Psoas muscle (tissue), 8 donors: ENCODE data around the gene IBA57. TPM values are rescaled to one million over a fixed set of nuclear protein-coding genes. Genes with fewer than 3 reads are reported as not detected.

Experiments used
- ATAC-seq, 4 donors: fragments of 200-7000 bp; cut with Tn5 transposase; one replicate each; pipeline ENCODE4 v1.9.1; 2020; ENCODE audit warnings: moderate library complexity in 3 of 4, mild to moderate bottlenecking in 2 of 4
- DNase-seq, 2 donors: peaks; one replicate each; pipeline ENCODE4 v3.0.0-alpha.2; 2020
- H3K27ac ChIP-seq: fragments of 200-600 bp; one replicate; pipeline ENCODE4 v1.8.0; 2022
- H3K27me3 ChIP-seq, 3 donors: fragments of 200-600 bp in 1 of 3; one replicate each; pipeline versions ENCODE4 v1.6.1 to v1.8.0; 2013 to 2022; ENCODE audit warnings: low read length in 2 of 3, mild to moderate bottlenecking in 2 of 3, moderate library complexity in 1 of 3; ENCODE audit not compliant: insufficient read depth in 3 of 3
- H3K36me3 ChIP-seq, 2 donors: fragments of 200-600 bp in 1 of 2; one replicate each; pipeline versions ENCODE4 v1.6.1 to v1.8.0; 2013 to 2022; ENCODE audit warnings: low read depth in 1 of 2, mild to moderate bottlenecking in 1 of 2, moderate library complexity in 1 of 2; ENCODE audit not compliant: insufficient read depth in 1 of 2
- H3K4me1 ChIP-seq: fragments of 200-600 bp; one replicate; pipeline ENCODE4 v1.8.0; 2022
- H3K4me3 ChIP-seq: fragments of 200-600 bp; one replicate; pipeline ENCODE4 v1.8.0; 2022; ENCODE audit warnings: mild to moderate bottlenecking
- H3K9me3 ChIP-seq: fragments of 200-600 bp; one replicate; pipeline ENCODE4 v1.8.0; 2022
- CTCF ChIP-seq: fragments of 200-600 bp; IDR thresholded peaks from one replicate; pipeline ENCODE4 v1.8.0; 2022; ENCODE audit warnings: antibody characterized with exemption
- WGBS, 3 donors: extraction: QIAGEN DNeasy Blood & Tissue Kit; methylation state at CpG; one replicate each; pipeline versions ENCODE4 v1.1.6 to v1.1.7; 2013; 5-methylcytosine and 5-hydroxymethylcytosine counted together
- intact Hi-C, 2 donors: fragments of 100-400 bp; cut with DNase I; formaldehyde crosslinking; loops; one replicate each; pipeline versions ENCODE4 v1.11.0 to v1.14.2; 2022
- polyA plus RNA-seq, 3 donors: library from polyadenylated mRNA; stranded (reverse); fragments of 200-250 nt; gene quantifications; one replicate each; pipeline ENCODE4 v1.2.3, GENCODE V29; 2013
- total RNA-seq, 4 donors: library from RNA; stranded (reverse); fragmentation: NEBNext Ultra II Directional in 2 of 4; extraction: Animal tissue kit (Norgen Biotek cat#: 25700) in 2 of 4; gene quantifications; one replicate each; pipeline versions ENCODE4 v1.2.1 to v1.2.4, GENCODE V29; 2021 to 2023
- donor health status: healthy with polysubstance abuse.
- donor health status: DM: no; HTN: no; CAD: no; lungs with moderate emphysema.
- donor health status: Bipolar disorder and iron deficiency.
- donor health status: healthy.
- donor health status: DM: yes; HTN: yes; CAD: no.
- donor health status: DM: no; HTN: no; CAD: no.
- donor health status: DM: no; HTN: no; CAD: no.
- donor health status: DM: yes; HTN: yes; CAD: no.

IBA57 gene
- total and polyA plus RNA-seq, 7 donors = 7.7 to 26.2 (median 15.1) TPM

DNA sequence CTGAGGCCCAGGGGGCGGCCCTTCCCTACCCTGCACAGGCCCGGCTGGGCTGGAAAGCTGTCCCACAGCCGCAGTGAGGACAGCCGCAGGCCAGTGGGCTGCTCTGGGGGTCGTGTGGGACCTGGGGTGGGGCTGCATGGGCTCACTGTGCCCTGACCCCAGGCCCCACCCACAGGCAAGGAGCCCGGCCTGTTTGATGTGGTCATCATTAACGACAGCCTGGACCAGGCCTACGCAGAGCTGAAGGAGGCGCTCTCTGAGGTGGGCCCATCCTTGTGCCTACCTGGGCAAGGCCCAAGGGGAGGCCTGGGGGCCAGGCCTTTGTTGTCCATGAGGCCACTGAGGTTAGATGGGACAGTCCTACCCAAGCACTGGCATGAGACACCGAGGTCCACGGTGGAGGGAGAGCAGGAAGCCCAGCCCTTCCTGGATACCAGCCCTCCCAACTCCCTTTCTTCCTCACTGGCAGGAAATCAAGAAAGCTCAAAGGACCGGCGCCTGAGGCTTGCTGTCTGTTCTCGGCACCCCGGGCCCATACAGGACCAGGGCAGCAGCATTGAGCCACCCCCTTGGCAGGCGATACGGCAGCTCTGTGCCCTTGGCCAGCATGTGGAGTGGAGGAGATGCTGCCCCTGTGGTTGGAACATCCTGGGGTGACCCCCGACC lies 17.3 kb upstream of the IBA57 start:
- 57 to 63% (median 62%) methylated on average over 18 of the region's 18 CpGs for WGBS, 3 donors
- H3K4me3 ChIP-seq = no peak overlapping the region
- peak overlapping the region; percentile 38 for H3K27ac ChIP-seq
- TF ChIP-seq CTCF = no peak
- no peak for ATAC-seq
- H3K27me3 ChIP-seq = no peaks in the 10 kb centered on the region
- intact Hi-C loops = no loop called here
- no peaks in the 10 kb centered on the region for H3K9me3 ChIP-seq
- peaks cover 7 to 41% of the 10 kb centered on the region in 2 donors for H3K36me3 ChIP-seq
- peaks cover 4% of the 10 kb centered on the region for H3K4me1 ChIP-seq
- DNase-seq = peak in 1 of 2 donors; percentile 45

GRCh38 chr1:228148935-228149405 lies 16.6 kb upstream of the IBA57 start:
- peak in 1 of 2 donors; percentile 46 for DNase-seq
- H3K9me3 ChIP-seq = no peaks in the 10 kb centered on the region
- no peak overlapping the region for H3K4me3 ChIP-seq
- 69 to 76% (median 75%) methylated on average over 8 of the region's 8 CpGs for WGBS, 3 donors
- intact Hi-C loops = no loop called here
- H3K27ac ChIP-seq = peak overlapping the region; percentile 38
- peaks cover 7 to 41% of the 10 kb centered on the region in 2 donors for H3K36me3 ChIP-seq
- TF ChIP-seq CTCF = no peak
- no peaks in the 10 kb centered on the region for H3K4me1 ChIP-seq
- no peak for ATAC-seq
- no peaks in the 10 kb centered on the region for H3K27me3 ChIP-seq

GRCh38 chr1:228149406-228150119 lies 16.0 kb upstream of the IBA57 start, which contains the start of gene GJC2:
Gene GJC2, plus strand, starts transcription at chr1:228149930. Its CDS starts 7,829 bp downstream, at chr1:228157759.
- ATAC-seq (peak; percentile 13 to 44 (median 22)), DNase-seq (peak in 1 of 2 donors; percentile 66)
- no peaks in the 10 kb centered on the region for H3K27me3 ChIP-seq
- no peaks in the 10 kb centered on the region for H3K9me3 ChIP-seq
- H3K36me3 ChIP-seq = peaks cover 7 to 41% of the 10 kb centered on the region in 2 donors
- intact Hi-C loops = no loop called here
- H3K4me3 ChIP-seq = peak within 1 kb of the TSS; percentile 27
- 58 to 73% (median 66%) methylated on average over 11 to 17 of the region's 17 CpGs for WGBS, 3 donors
- H3K27ac ChIP-seq = peak within 1 kb of the TSS; percentile 38
- H3K4me1 ChIP-seq = no peaks in the 10 kb centered on the region
- TF ChIP-seq CTCF = no peak

GRCh38 chr1:228150120-228150460 lies 15.5 kb upstream of the IBA57 start:
- Histone ChIP-seq H3K9me3 (no peaks in the 10 kb centered on the region), H3K4me3 (peak overlapping the region; percentile 27), H3K36me3 (peaks cover 7 to 41% of the 10 kb centered on the region in 2 donors), H3K4me1 (no peaks in the 10 kb centered on the region), H3K27me3 (no peaks in the 10 kb centered on the region), H3K27ac (peak overlapping the region; percentile 38)
- intact Hi-C loops = no loop called here
- DNase-seq (peak in 1 of 2 donors; percentile 52), ATAC-seq (peak in 1 of 4 donors; percentile 6)
- 71 to 76% (median 71%) methylated on average over 6 to 7 of the region's 7 CpGs for WGBS, 3 donors
- TF ChIP-seq CTCF = no peak
